IMR-90 (cell line): Measurements from ENCODE around the gene SLC25A5.

Experiments
- CTCF ChIP-seq: conservative IDR thresholded peaks from 2 replicates; pipeline ENCODE4 v1.5.1; 2012; ENCODE audit warnings: mild to moderate bottlenecking, low read depth, low read length, improper control_type of control experiment
- FOS ChIP-seq: fragments of 150-350 bp; IDR thresholded peaks from 2 replicates; pipeline ENCODE4 v1.6.1; 2016; ENCODE audit warnings: low read depth, low read length
- MAFK ChIP-seq: IDR thresholded peaks from 2 replicates; pipeline ENCODE4 v1.6.1; 2012; ENCODE audit warnings: low read depth, low read length, improper control_type of control experiment
- MAZ ChIP-seq: IDR thresholded peaks from 2 replicates; pipeline ENCODE4 v1.6.1; 2012; ENCODE audit warnings: low read depth, mild to moderate bottlenecking, low read length, improper control_type of control experiment, moderate library complexity, borderline replicate concordance
- POLR2A ChIP-seq: IDR thresholded peaks from 2 replicates; pipeline ENCODE4 v1.6.1; 2012; ENCODE audit warnings: mild to moderate bottlenecking, low read depth, low read length
- RFX5 ChIP-seq: IDR thresholded peaks from 2 replicates; pipeline ENCODE4 v1.8.0; 2012; ENCODE audit warnings: low read depth, mild to moderate bottlenecking, low read length, moderate library complexity
- SMC3 ChIP-seq: fragments of 150-350 bp; IDR thresholded peaks from 2 replicates; pipeline ENCODE4 v1.6.1; 2016; ENCODE audit warnings: low read depth, mild to moderate bottlenecking, antibody characterized with exemption, low read length, moderate library complexity
- USF2 ChIP-seq: fragments of 150-350 bp; IDR thresholded peaks from 2 replicates; pipeline ENCODE4 v1.6.1; 2017; ENCODE audit warnings: mild to moderate bottlenecking, antibody characterized with exemption, low read length, low read depth

- TF ChIP-seq SMC3 (peak; percentile 79), RFX5 (no peak), CTCF (peak; percentile 67), MAZ (no peak), MAFK (no peak), POLR2A (no peak), USF2 (no peak), FOS (no peak)
These were observed 20.5 kb downstream of the SLC25A5 start for GRCh38 chrX:119488749-119489148.
